Mesenchymal stem cell (in vitro differentiated cells and primary cell): ENCODE results near the gene SLC35F1.

Experiments
- DNase-seq: peaks from one replicate; pipeline ENCODE4 v3.0.0-alpha.2; 2013
- H2AFZ ChIP-seq: one replicate; pipeline ENCODE4 v1.6.1; 2013; ENCODE audit warnings: low read depth, mild to moderate bottlenecking, control low read depth, inconsistent platforms, low read length, moderate library complexity
- H2AK5ac ChIP-seq: 2 replicates; pipeline ENCODE4 v1.6.1; 2013; ENCODE audit warnings: low read length, moderate library complexity, mild to moderate bottlenecking, inconsistent platforms; ENCODE audit not compliant: severe bottlenecking
- H2BK120ac ChIP-seq: one replicate; pipeline ENCODE4 v1.6.1; 2013; ENCODE audit warnings: low read depth, mild to moderate bottlenecking, inconsistent platforms, low read length, moderate library complexity
- H2BK12ac ChIP-seq, 2 experiments: one replicate each; pipeline ENCODE4 v1.6.1; 2013; ENCODE audit warnings: inconsistent platforms in 2 of 2, low read length in 2 of 2, mild to moderate bottlenecking in 2 of 2, moderate library complexity in 2 of 2, control low read depth in 1 of 2
- H2BK15ac ChIP-seq: one replicate; pipeline ENCODE4 v1.6.1; 2013; ENCODE audit warnings: mild to moderate bottlenecking, low read depth, inconsistent platforms; ENCODE audit not compliant: poor library complexity, severe bottlenecking
- H2BK5ac ChIP-seq: 2 replicates; pipeline ENCODE4 v1.6.1; 2013; ENCODE audit warnings: low read depth, mild to moderate bottlenecking, low read length, control low read depth, inconsistent platforms; ENCODE audit not compliant: poor library complexity, severe bottlenecking
- H3K14ac ChIP-seq, 2 experiments: one replicate each; pipeline ENCODE4 v1.6.1; 2013; ENCODE audit warnings: inconsistent platforms in 2 of 2, low read length in 2 of 2, control low read depth in 1 of 2, mild to moderate bottlenecking in 1 of 2, moderate library complexity in 1 of 2
- H3K18ac ChIP-seq, 2 experiments: one replicate each; pipeline ENCODE4 v1.6.1; 2013; ENCODE audit warnings: inconsistent platforms in 2 of 2, low read length in 2 of 2, control low read depth in 1 of 2, low read depth in 1 of 2, mild to moderate bottlenecking in 1 of 2
- H3K23ac ChIP-seq, 2 experiments: one replicate each; pipeline ENCODE4 v1.6.1; 2013; ENCODE audit warnings: inconsistent platforms in 2 of 2, low read length in 2 of 2, mild to moderate bottlenecking in 2 of 2, moderate library complexity in 2 of 2, control low read depth in 1 of 2
- H3K27ac ChIP-seq: 2 replicates; pipeline ENCODE4 v1.5.1; 2013; ENCODE audit warnings: mild to moderate bottlenecking, moderate library complexity, low read length, control low read depth, inconsistent platforms; ENCODE audit not compliant: poor library complexity, severe bottlenecking
- H3K27me3 ChIP-seq, 2 experiments: 2 replicates each; pipeline versions ENCODE4 v1.6.1 to v1.7.0; 2013; ENCODE audit warnings: low read length in 2 of 2, mild to moderate bottlenecking in 2 of 2, moderate library complexity in 2 of 2, control low read depth in 1 of 2, inconsistent platforms in 1 of 2; ENCODE audit not compliant: control insufficient read depth in 1 of 2, insufficient read depth in 1 of 2
- H3K36me3 ChIP-seq, 2 experiments: 2 replicates each; pipeline versions ENCODE4 v1.6.1 to v1.7.0; 2013; ENCODE audit warnings: low read length in 2 of 2, control low read depth in 1 of 2, inconsistent platforms in 1 of 2, low read depth in 1 of 2, mild to moderate bottlenecking in 1 of 2; ENCODE audit not compliant: insufficient read depth in 2 of 2, control insufficient read depth in 1 of 2
- H3K4ac ChIP-seq, 2 experiments: one replicate each; pipeline ENCODE4 v1.6.1; 2013; ENCODE audit warnings: inconsistent platforms in 2 of 2, low read length in 2 of 2, mild to moderate bottlenecking in 2 of 2, moderate library complexity in 2 of 2, control low read depth in 1 of 2, low read depth in 1 of 2
- H3K4me1 ChIP-seq: 2 replicates; pipeline ENCODE4 v1.6.1; 2013; ENCODE audit warnings: low read depth, low read length, control low read depth; ENCODE audit not compliant: control insufficient read depth, insufficient read depth
- H3K4me2 ChIP-seq: 2 replicates; pipeline ENCODE4 v1.6.1; 2013; ENCODE audit warnings: low read length, mild to moderate bottlenecking, inconsistent platforms; ENCODE audit not compliant: poor library complexity, severe bottlenecking
- H3K4me3 ChIP-seq, 2 experiments: 2 replicates each; pipeline versions ENCODE4 v1.5.1 to v1.7.0; 2013; ENCODE audit warnings: low read length in 2 of 2, mild to moderate bottlenecking in 2 of 2, control low read depth in 1 of 2, low read depth in 1 of 2; ENCODE audit not compliant: insufficient read depth in 1 of 2
- H3K79me1 ChIP-seq: replicated peaks from 2 replicates; pipeline ENCODE4 v1.6.1; 2013; ENCODE audit warnings: mild to moderate bottlenecking, control low read depth, low read length, inconsistent platforms; ENCODE audit not compliant: poor library complexity, severe bottlenecking
- H3K9ac ChIP-seq: 2 replicates; pipeline ENCODE4 v1.7.0; 2013; ENCODE audit warnings: mild to moderate bottlenecking, low read length, moderate library complexity
- H3K9me3 ChIP-seq: 2 replicates; pipeline ENCODE4 v1.7.0; 2013; ENCODE audit warnings: mild to moderate bottlenecking, low read length; ENCODE audit not compliant: control insufficient read depth
- H4K8ac ChIP-seq: one replicate; pipeline ENCODE4 v1.6.1; 2013; ENCODE audit warnings: inconsistent platforms, mild to moderate bottlenecking, low read length, moderate library complexity
- H4K91ac ChIP-seq: one replicate; pipeline ENCODE4 v1.6.1; 2013; ENCODE audit warnings: mild to moderate bottlenecking, low read length, inconsistent platforms
- WGBS: methylation state at CpG from one replicate; pipeline ENCODE4 v1.1.7; 2013; ENCODE audit warnings: mixed read lengths; 5-methylcytosine and 5-hydroxymethylcytosine counted together

SLC35F1 gene

DNA sequence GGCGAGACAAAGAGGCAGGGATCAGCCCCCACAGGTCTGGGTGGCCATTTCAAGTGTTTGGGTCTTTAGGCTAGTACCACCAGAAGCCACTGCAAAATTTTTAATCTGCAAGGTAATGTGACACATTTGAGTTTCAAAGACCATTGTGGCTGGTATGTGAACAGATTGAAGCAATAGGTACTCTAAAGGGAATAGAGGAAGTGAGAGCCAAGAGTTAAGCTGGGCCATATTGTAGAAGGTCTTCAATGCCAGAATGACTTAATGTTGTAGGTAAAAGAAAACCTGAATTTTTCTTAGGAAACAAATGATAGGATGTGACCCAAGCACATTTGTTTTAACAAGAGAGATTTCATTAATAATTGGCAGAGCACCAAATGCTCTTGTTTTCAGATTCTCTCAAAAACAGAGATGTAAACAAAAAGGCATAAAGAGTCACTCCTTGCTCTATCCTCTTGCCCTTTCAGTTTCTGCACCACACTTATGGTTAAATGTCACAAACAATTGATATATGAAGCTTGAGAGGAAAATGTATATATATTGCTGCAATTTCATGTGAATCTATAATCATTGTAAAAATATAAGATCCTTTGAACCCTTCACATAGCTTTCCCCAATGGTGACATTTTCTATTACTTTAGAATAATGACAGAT is 333.9 kb downstream of the SLC35F1 start:
- H3K27me3 ChIP-seq, result peaks cover 16 to 20% of the 10 kb centered on the region in 2 experiments
- H3K23ac ChIP-seq, result no peak overlapping the region
- H2BK12ac ChIP-seq, result no peak overlapping the region
- H3K4me3 ChIP-seq, result no peak overlapping the region
- H2BK5ac ChIP-seq, result no peak overlapping the region
- H4K8ac ChIP-seq, result no peak overlapping the region
- no peak overlapping the region for H2BK15ac ChIP-seq
- H3K27ac ChIP-seq, result no peak overlapping the region
- H2AFZ ChIP-seq, result no peak overlapping the region
- no peaks in the 10 kb centered on the region for H3K4me1 ChIP-seq
- no peak overlapping the region for H3K4me2 ChIP-seq
- H3K18ac ChIP-seq, result no peak overlapping the region
- H3K36me3 ChIP-seq, result no peaks in the 10 kb centered on the region
- H3K79me1 ChIP-seq, result no peaks in the 10 kb centered on the region
- 73% methylated on average over 1 of the region's 1 CpG for WGBS
- H3K9ac ChIP-seq, result no peak overlapping the region
- no peaks in the 10 kb centered on the region for H3K9me3 ChIP-seq
- no peak overlapping the region for H3K4ac ChIP-seq
- no peak overlapping the region for H4K91ac ChIP-seq
- no peak for DNase-seq
- H2BK120ac ChIP-seq, result no peak overlapping the region
- H3K14ac ChIP-seq, result no peak overlapping the region
- no peak overlapping the region for H2AK5ac ChIP-seq

DNA sequence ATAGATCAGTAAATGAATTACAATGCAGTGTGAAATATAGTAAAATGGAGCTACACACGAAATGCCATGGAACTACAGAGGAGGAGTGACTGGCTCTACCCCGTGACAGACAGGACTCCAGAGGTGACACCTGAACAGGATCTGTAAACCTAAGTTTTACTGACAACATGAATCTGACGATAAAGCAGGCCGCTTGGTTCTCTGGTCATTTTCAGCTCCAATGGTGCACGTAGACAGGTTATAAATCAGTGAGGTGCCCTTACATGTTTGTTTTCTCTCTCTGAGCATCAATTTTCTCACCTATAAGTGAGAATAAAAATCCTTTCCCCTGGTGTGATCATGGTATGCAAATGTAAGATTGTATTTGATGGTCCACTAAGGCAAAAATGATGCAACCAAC is 339.3 kb downstream of the SLC35F1 start:
- H3K4me3 ChIP-seq, result no peak overlapping the region
- no peak overlapping the region for H3K23ac ChIP-seq
- H2BK5ac ChIP-seq, result no peak overlapping the region
- no peak overlapping the region for H3K14ac ChIP-seq
- peaks cover 16 to 26% of the 10 kb centered on the region in 2 experiments for H3K27me3 ChIP-seq
- DNase-seq, result no peak
- H2BK120ac ChIP-seq, result no peak overlapping the region
- no peaks in the 10 kb centered on the region for H3K79me1 ChIP-seq
- no peaks in the 10 kb centered on the region for H3K36me3 ChIP-seq
- H2BK15ac ChIP-seq, result no peak overlapping the region
- H3K9me3 ChIP-seq, result peaks cover 2% of the 10 kb centered on the region
- H4K91ac ChIP-seq, result no peak overlapping the region
- H4K8ac ChIP-seq, result no peak overlapping the region
- no peak overlapping the region for H3K18ac ChIP-seq
- no peak overlapping the region for H3K27ac ChIP-seq
- no peak overlapping the region for H3K9ac ChIP-seq
- H2BK12ac ChIP-seq, result no peak overlapping the region
- no peak overlapping the region for H3K4ac ChIP-seq
- H3K4me1 ChIP-seq, result no peaks in the 10 kb centered on the region
- H3K4me2 ChIP-seq, result no peak overlapping the region
- 79% methylated on average over 5 of the region's 5 CpGs for WGBS
- no peak overlapping the region for H2AK5ac ChIP-seq
- H2AFZ ChIP-seq, result no peak overlapping the region

DNA sequence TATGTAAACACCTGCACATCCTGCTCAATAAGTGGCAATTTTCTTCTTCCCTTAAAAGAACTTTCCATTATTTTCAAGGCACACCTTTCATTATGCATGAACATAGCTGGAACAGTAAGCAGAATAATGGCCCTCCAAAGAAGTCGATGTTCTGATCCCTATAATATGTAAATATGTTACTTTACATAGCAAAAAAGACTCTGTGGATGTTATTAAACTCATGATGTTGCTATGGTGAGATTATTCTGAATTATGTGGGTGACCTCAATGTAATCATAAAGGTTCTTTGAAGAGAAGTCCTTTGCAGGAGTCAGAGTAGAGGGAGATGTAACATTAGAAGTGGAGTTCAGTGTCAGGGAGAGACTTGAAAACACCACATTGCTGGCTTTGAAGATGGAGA is 341.1 kb downstream of the SLC35F1 start:
- H3K4me3 ChIP-seq, result no peak overlapping the region
- no CpG with 5 or more reads among the region's 1 CpG for WGBS
- no peaks in the 10 kb centered on the region for H3K36me3 ChIP-seq
- no peaks in the 10 kb centered on the region for H3K79me1 ChIP-seq
- H3K14ac ChIP-seq, result no peak overlapping the region
- H3K9ac ChIP-seq, result no peak overlapping the region
- no peak overlapping the region for H4K8ac ChIP-seq
- H2BK5ac ChIP-seq, result no peak overlapping the region
- H3K9me3 ChIP-seq, result peaks cover 2% of the 10 kb centered on the region
- DNase-seq, result no peak
- H3K4ac ChIP-seq, result no peak overlapping the region
- no peak overlapping the region for H2BK15ac ChIP-seq
- no peak overlapping the region for H3K23ac ChIP-seq
- no peak overlapping the region for H3K18ac ChIP-seq
- peaks cover 12 to 26% of the 10 kb centered on the region in 2 experiments for H3K27me3 ChIP-seq
- H2BK12ac ChIP-seq, result no peak overlapping the region
- H2BK120ac ChIP-seq, result no peak overlapping the region
- H3K27ac ChIP-seq, result no peak overlapping the region
- no peak overlapping the region for H4K91ac ChIP-seq
- no peaks in the 10 kb centered on the region for H3K4me1 ChIP-seq
- no peak overlapping the region for H3K4me2 ChIP-seq
- H2AFZ ChIP-seq, result no peak overlapping the region
- H2AK5ac ChIP-seq, result no peak overlapping the region

DNA sequence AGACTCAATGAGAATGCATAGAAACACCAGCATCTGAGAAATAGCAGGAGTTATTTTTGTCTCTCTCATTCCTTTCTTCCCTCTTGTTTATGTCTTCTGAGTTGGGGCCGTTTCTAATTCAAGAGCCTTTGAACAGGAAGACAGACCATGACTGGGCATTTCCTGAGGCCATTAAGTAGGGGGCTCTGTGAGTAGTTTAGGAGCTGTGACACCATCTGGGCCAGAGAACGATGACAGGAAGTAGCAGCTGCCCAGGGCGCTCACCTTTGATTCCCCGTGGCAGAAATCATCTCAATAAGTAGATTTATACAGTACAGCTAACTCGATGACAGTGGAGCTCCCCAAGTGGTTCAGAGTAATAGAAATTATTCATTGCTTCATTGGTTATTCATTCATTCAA is 342.6 kb downstream of the SLC35F1 start:
- 34% methylated on average over 4 of the region's 5 CpGs for WGBS
- Histone ChIP-seq H3K9me3 (peaks cover 2% of the 10 kb centered on the region), H3K27me3 (peaks cover 9 to 26% of the 10 kb centered on the region in 2 experiments), H4K91ac (no peak overlapping the region), H2BK120ac (no peak overlapping the region), H2BK5ac (no peak overlapping the region), H2AK5ac (no peak overlapping the region), H3K14ac (no peak overlapping the region), H3K23ac (no peak overlapping the region), H4K8ac (no peak overlapping the region), H3K4me1 (no peaks in the 10 kb centered on the region), H3K4ac (no peak overlapping the region), H3K4me3 (no peak overlapping the region), H3K9ac (no peak overlapping the region), H3K4me2 (no peak overlapping the region), H3K79me1 (no peaks in the 10 kb centered on the region), H2BK12ac (no peak overlapping the region), H2AFZ (no peak overlapping the region), H3K18ac (no peak overlapping the region), H2BK15ac (no peak overlapping the region), H3K27ac (no peak overlapping the region), H3K36me3 (no peaks in the 10 kb centered on the region)
- peak; percentile 36 for DNase-seq
